GM19043 (cell line): Measurements from ENCODE around the gene RHEBL1.

Experiments used
- ATAC-seq: cut with Tn5 transposase; IDR thresholded peaks from one replicate; pipeline ENCODE4 v1.9.1; 2021; ENCODE audit warnings: low read depth; ENCODE audit not compliant: unreplicated experiment

Gene RHEBL1

DNA sequence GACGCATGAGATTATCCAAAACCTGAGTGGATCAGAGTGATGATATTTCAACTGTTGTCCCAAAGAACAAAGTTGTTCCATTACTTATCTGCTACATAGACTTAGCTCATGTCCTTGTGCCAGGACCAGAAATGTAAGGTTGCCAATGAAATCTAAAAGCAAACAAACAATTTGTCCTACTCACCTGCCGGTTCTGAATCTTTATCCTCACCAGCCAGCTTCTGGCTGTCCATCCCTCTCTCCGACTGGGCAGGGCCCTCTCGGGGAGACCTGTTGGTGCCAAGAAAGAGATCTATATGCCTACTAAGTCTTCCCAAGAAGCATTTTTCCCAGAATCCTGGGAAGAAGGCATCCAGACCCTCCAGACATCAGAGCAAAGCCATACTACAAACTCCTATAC lies 14.7 kb downstream of the RHEBL1 start:
- no peak for ATAC-seq

GRCh38 chr12:49054524-49054923 lies 15.3 kb downstream of the RHEBL1 start:
- ATAC-seq = no peak

GRCh38 chr12:49054096-49054495 lies 15.7 kb downstream of the RHEBL1 start:
- no peak for ATAC-seq

- no peak for ATAC-seq
Observed at GRCh38 chr12:49052451-49053208, 17.1 kb downstream of the RHEBL1 start.

DNA sequence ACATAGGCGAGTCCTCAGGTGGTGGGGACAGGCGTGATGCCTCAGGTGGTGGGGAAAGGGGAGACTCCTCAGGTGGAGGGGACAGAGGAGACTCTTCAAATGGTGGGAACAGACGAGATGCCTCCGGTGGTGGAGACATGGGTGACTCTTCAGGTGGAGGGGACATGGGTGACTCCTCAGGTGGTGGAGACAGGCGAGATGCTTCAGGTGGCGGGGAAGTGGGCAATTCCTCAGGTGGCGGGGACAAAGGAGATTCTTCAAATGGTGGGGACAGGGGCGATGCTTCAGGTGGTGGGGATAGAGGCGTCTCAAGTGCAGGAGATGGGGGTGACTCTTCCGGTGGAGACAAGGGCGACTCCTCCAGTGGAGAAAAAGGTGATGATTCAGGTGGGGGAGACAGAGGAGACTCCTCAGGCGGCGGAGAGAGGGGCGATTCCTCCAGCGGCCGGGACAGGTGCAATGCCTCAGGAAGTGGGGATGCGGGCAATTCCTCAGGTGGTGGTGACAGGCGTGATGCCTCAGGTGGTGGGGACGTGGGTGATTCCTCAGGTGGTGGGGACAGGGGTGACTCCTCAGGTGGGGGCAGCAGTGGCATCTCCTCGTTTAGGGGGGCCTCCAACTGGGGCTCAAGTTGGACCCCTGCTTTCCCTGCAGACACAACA lies 17.9 kb downstream of the RHEBL1 start:
- no peak for ATAC-seq

DNA sequence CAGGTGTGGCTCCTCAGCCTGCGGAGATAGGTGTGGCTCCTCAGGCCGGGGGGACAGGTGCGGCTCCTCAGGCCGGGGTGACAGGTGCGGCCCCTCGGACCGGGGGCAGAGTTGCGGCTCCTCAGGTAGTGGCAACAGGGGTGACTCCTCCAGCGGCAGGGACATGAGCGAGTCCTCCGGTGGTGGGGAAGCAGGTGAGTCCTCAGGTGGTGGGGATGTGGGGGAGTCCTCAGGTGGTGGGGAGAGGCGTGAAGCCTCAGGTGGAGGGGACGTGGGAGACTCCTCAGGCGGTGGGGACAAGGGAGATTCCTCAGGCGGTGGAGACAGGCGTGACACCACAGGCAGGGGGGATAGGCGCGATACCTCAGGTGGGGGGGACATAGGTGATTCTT lies 18.4 kb downstream of the RHEBL1 start:
- no peak for ATAC-seq

DNA sequence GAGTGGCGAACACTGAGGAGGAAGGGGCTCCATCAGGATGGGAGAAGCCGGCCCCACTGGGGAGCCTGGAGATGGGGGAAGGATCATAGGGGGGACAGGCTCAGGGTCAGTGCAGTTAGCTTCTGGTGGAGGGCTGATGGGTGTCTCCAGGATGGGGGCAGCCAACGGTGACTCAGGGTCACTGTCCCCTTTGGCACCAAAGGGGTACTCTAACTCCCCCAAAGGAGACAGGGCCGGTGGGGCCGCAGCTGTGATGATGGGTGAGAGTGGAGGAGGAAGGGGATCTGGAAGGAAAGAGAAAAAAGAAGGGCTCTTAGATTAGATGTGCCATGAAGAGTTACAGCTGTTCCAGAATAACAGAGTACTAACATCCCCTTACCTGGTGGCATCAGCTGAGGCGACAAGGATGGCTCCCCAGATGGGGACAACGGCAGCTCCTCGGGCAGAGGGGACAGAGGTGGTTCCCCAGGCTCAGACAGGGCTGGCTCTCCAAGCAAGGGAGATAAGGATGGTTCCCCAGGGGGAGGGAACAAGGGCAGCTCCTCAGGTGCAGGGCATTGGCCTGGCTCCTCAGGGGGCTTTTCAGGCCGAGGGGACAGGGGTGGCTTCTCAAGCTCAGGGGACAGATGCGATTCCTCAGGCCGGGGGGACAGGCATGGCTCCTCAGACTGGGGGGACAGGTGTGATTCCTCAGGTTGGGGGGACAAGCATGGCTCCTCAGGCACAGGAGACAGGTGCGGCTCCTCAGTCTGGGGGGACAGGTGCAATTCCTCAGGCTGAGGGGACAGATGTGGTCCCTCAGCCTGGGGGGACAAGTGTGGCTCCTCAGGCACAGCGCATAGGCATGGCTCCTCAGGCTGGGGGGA lies 19.0 kb downstream of the RHEBL1 start:
- no peak for ATAC-seq

- no peak for ATAC-seq
Observed at GRCh38 chr12:49049566-49050224, 20.1 kb downstream of the RHEBL1 start.

GRCh38 chr12:49048953-49049352 lies 20.8 kb downstream of the RHEBL1 start:
- ATAC-seq = no peak

- ATAC-seq = no peak
Observed at GRCh38 chr12:49046129-49046895, 23.5 kb downstream of the RHEBL1 start.

- ATAC-seq = no peak
Observed at GRCh38 chr12:49044660-49045059, 25.1 kb downstream of the RHEBL1 start.

GRCh38 chr12:49043856-49044258 lies 25.9 kb downstream of the RHEBL1 start:
- no peak for ATAC-seq

DNA sequence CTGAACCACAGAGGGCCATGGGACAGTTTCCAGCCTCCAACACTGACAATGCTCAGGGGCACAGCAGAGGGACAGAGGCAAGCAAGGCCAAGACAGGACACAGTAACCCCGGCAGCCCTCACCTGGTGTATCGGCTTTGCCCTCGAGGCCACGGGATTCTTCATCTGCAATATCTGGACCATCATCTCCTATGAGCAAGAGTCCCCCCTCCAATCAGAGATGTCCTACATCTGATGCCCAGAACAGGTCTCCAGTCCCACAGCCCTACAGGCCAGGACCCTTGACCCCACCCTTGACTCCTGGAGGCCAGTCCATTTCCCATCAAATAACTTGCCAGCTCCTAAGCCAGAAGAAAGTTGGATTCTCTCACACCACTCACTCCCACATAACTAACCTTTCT lies 26.5 kb downstream of the RHEBL1 start:
- ATAC-seq = no peak

DNA sequence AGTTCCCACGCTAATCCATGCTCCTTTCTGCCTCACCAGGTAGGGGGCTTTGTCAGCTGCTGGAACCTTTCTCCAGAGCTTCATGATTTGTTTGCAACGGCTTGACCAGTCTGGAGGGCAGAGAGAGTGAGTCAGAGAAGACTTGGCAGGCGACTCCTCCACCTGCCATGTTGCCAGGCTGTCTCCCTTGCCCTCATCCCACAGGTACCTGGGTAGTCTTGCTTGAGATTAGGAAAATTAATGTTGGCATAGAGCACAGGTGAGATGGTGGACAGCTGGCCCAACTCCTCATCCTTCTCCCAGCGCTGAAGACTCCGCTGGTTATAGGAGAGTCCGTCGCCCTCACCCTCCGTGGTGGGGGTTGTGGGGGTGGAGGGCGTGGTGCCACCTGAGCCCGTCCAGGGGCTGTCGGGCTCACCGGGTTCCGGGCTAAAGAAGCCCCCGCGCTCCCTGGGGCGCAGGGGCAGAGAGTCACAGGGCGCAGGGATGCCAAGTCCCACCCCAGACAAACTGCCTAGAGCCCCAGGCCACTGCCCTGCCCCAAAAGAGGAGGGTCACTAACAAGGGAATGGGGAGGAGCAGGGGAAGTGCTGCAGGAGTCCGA lies 27.8 kb downstream of the RHEBL1 start:
- no peak for ATAC-seq

GRCh38 chr12:49041036-49041880 lies 28.5 kb downstream of the RHEBL1 start:
- no peak for ATAC-seq

DNA sequence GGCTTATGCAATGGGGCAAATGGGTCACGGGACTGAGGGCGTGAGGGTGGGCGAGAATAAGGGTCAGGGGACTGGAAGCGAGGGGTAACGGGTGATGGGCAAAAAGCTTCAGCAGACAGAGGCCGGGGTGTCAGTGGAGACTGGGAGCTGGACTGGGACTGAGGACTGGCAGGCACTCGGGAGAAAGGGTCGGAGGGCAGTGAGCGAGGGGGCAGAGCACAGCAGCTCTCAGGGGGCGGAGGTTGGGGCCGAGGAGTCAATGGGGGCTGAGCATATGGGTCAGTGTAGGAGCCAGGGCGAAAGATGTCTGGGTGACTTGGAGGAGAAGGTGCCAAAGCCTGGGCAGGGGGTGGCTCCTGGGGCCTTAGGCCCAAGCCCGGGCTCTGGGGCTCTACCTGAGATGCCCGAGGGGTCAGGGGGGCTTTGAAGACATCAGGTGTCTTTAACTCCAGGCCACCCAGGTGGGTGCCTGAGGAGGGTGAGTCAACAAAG lies 29.4 kb downstream of the RHEBL1 start:
- no peak for ATAC-seq

- ATAC-seq = no peak
Observed at GRCh38 chr12:49039421-49040363, 30.1 kb downstream of the RHEBL1 start.
